Panc1 (cell line): ENCODE results near the gene APOB.

Experiments
- CTCF ChIP-seq: fragments of 450-650 bp; IDR thresholded peaks from 2 replicates; pipeline ENCODE4 v1.5.1; 2017; ENCODE audit warnings: mild to moderate bottlenecking
- POLR2AphosphoS5 ChIP-seq: IDR thresholded peaks from 2 replicates; pipeline ENCODE4 v1.6.1; 2012; ENCODE audit warnings: mild to moderate bottlenecking, low read depth, low read length, moderate library complexity
- REST ChIP-seq, 2 experiments: IDR thresholded peaks; 2 replicates each; pipeline ENCODE4 v1.6.1; 2011 to 2012; ENCODE audit warnings: low read depth in 2 of 2, control low read depth in 1 of 2, low read length in 1 of 2, mild to moderate bottlenecking in 1 of 2, moderate library complexity in 1 of 2; ENCODE audit not compliant: insufficient read depth in 1 of 2
- SIN3A ChIP-seq: IDR thresholded peaks from 2 replicates; pipeline ENCODE4 v1.6.1; 2012; ENCODE audit warnings: low read depth, mild to moderate bottlenecking, low read length, moderate library complexity, borderline replicate concordance; ENCODE audit not compliant: insufficient read depth

DNA sequence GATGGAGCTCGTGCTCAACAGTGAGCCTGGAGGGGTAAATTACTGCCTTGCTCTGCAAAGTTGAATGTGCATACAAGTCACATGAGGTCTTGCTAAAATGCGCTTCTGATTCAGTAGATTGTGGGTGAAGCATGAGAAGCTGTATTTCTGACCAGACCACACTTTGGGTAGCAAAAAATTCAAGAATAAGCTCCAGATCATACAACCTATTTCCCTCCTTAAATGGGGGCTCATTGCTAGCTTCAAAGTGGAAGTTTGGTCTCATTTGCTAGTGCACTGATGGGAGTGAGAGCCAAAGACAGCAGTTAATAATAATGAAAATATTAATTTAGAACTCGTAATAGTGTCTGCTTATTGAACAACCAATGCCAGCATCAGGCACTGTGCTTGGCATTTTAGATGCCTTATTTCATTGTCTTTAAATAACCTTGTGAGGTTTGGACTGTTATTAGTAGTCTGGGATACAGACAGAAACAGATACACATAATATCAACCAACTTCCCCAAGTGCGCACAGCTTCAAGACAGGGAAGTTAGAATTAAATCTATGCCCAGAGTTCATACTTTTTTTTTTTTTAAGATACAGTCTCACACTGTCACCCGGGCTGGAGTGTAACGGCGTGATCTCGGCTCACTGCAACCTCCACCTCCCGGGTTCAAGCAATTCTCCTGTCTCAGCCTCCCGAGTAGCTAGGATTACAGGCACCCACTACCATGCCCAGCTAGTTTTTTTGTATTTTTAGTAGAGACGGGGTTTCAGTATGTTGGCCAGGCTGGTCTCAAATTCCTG is 18.0 kb downstream of the APOB start:
- no peak for TF ChIP-seq CTCF
- TF ChIP-seq SIN3A = no peak
- TF ChIP-seq POLR2AphosphoS5 = no peak
- TF ChIP-seq REST (IDR thresholded peaks at IDR 0.05; ENCODE audit: insufficient read depth in 1 of 2, low read depth in 2 of 2, low read length in 1 of 2) = no peak
